HepG2 (cell line): ENCODE measurements around the gene DGKG. TPM values are rescaled to one million over a fixed set of nuclear protein-coding genes. Genes with fewer than 3 reads are reported as not detected.

Experiments
- CBX2 ChIP-seq, 2 experiments: fragments of 200-600 bp in 1 of 2; sonication (generic); formaldehyde crosslinking in 1 of 2; IDR thresholded peaks; 2 replicates each; pipeline versions ENCODE4 v1.7.0 to v1.8.1; 2018 to 2022; ENCODE audit warnings: low read depth in 2 of 2, low read length in 1 of 2, mild to moderate bottlenecking in 1 of 2, missing genetic modification reagents in 1 of 2
- CC2D1A ChIP-seq: sonication (generic); formaldehyde crosslinking; IDR thresholded peaks from 2 replicates; pipeline ENCODE4 v1.8.1; 2023; ENCODE audit warnings: mild to moderate bottlenecking, missing genetic modification reagents
- HDAC1 ChIP-seq: sonication (generic); formaldehyde crosslinking; IDR thresholded peaks from 2 replicates; pipeline ENCODE4 v1.5.1; 2020; ENCODE audit warnings: mild to moderate bottlenecking, missing genetic modification reagents
- HDAC6 ChIP-seq: fragments of 200-600 bp; sonication (generic); IDR thresholded peaks from 2 replicates; pipeline ENCODE4 v1.7.0; 2017; ENCODE audit warnings: mild to moderate bottlenecking, antibody characterized with exemption, low read length, low read depth
- HES4 ChIP-seq: sonication (generic); formaldehyde crosslinking; IDR thresholded peaks from 2 replicates; pipeline ENCODE4 v1.9.0; 2021; ENCODE audit warnings: mild to moderate bottlenecking, missing genetic modification reagents, borderline replicate concordance
- HNRNPLL ChIP-seq: fragments of 200-400 bp; formaldehyde crosslinking; IDR thresholded peaks from 2 replicates; pipeline ENCODE4 v1.6.1; 2017; ENCODE audit warnings: mild to moderate bottlenecking, low read depth, low read length; ENCODE audit not compliant: poor library complexity, severe bottlenecking
- PPARG ChIP-seq: conservative IDR thresholded peaks from 2 replicates; pipeline ENCODE4 v1.6.1; 2016; ENCODE audit warnings: missing biosample characterization, missing genetic modification reagents
- RFX5 ChIP-seq: IDR thresholded peaks from 2 replicates; pipeline ENCODE4 v1.6.1; 2011; ENCODE audit warnings: low read depth, low read length, improper control_type of control experiment
- U2AF1 ChIP-seq: fragments of 200-400 bp; formaldehyde crosslinking; optimal IDR thresholded peaks from 2 replicates; pipeline ENCODE3; 2017; ENCODE audit warnings: mild to moderate bottlenecking, low read depth, low read length
- ZNF205 ChIP-seq: IDR thresholded peaks from 2 replicates; pipeline ENCODE4 v1.6.1; 2018; ENCODE audit warnings: missing biosample characterization, missing genetic modification reagents
- ZNF235 ChIP-seq: sonication (generic); formaldehyde crosslinking; IDR thresholded peaks from 2 replicates; pipeline ENCODE4 v1.8.1; 2023; ENCODE audit warnings: mild to moderate bottlenecking, missing genetic modification reagents, borderline replicate concordance
- ZNF264 ChIP-seq: sonication (generic); formaldehyde crosslinking; IDR thresholded peaks from 2 replicates; pipeline ENCODE4 v1.4.0; 2020; ENCODE audit warnings: missing genetic modification reagents
- ZNF30 ChIP-seq: sonication (generic); formaldehyde crosslinking; IDR thresholded peaks from 2 replicates; pipeline ENCODE4 v1.5.0; 2020; ENCODE audit warnings: mild to moderate bottlenecking, missing genetic modification reagents
- ZNF382 ChIP-seq: sonication (generic); formaldehyde crosslinking; IDR thresholded peaks from 2 replicates; pipeline ENCODE4 v1.5.0; 2020; ENCODE audit warnings: missing genetic modification reagents, mild to moderate bottlenecking, borderline replicate concordance
- ZNF766 ChIP-seq: sonication (generic); formaldehyde crosslinking; IDR thresholded peaks from 2 replicates; pipeline ENCODE4 v1.5.0; 2020; ENCODE audit warnings: missing genetic modification reagents, borderline replicate concordance
- ZSCAN20 ChIP-seq: sonication (generic); formaldehyde crosslinking; IDR thresholded peaks from 2 replicates; pipeline ENCODE4 v1.4.0; 2020; ENCODE audit warnings: missing genetic modification reagents, mild to moderate bottlenecking, borderline replicate concordance
- polyA plus RNA-seq, 8 experiments: library from polyadenylated mRNA; depleted of rRNA in 3 of 8; stranded (reverse) in 7 of 8; unstranded in 1 of 8; fragments of >200 nt; fragmentation: Illumina TruSeq in 4 of 8; extraction: Trizol in 4 of 8; gene quantifications; 2 replicates each; pipeline versions ENCODE4 v1.2.1 to v1.2.3, GENCODE V29; 2011 to 2016; ENCODE audit warnings: low read depth in 4 of 8, missing spikeins in 1 of 8, mixed read lengths in 1 of 8; ENCODE audit not compliant: insufficient read depth in 1 of 8
- total RNA-seq, 5 experiments: library from RNA; depleted of rRNA; stranded (reverse); fragments of >200 nt; fragmentation: Illumina TruSeq; extraction: Trizol; gene quantifications; 2 replicates each; pipeline ENCODE4 v1.2.3, GENCODE V29; 2016; ENCODE audit warnings: low read depth in 1 of 5
- TF ChIP-seq, protein P1 (sequence below): sonication (generic); formaldehyde crosslinking; IDR thresholded peaks from 2 replicates; pipeline ENCODE4 v1.5.1; 2020; ENCODE audit warnings: mild to moderate bottlenecking, missing genetic modification reagents, moderate library complexity
- TF ChIP-seq, protein P2 (sequence below): sonication (generic); formaldehyde crosslinking; IDR thresholded peaks from 2 replicates; pipeline ENCODE4 v1.9.0; 2022; ENCODE audit warnings: missing genetic modification reagents, mild to moderate bottlenecking, borderline replicate concordance
- TF ChIP-seq, protein P3 (sequence below): sonication (generic); formaldehyde crosslinking; IDR thresholded peaks from 2 replicates; pipeline ENCODE4 v1.5.0; 2020; ENCODE audit warnings: missing genetic modification reagents
- TF ChIP-seq, protein P4 (sequence below): sonication (generic); formaldehyde crosslinking; IDR thresholded peaks from 2 replicates; pipeline ENCODE4 v1.4.0; 2020; ENCODE audit warnings: missing genetic modification reagents
- TF ChIP-seq, protein P5 (sequence below): sonication (generic); formaldehyde crosslinking; IDR thresholded peaks from 2 replicates; pipeline ENCODE4 v1.4.0; 2020; ENCODE audit warnings: missing genetic modification reagents, mild to moderate bottlenecking, borderline replicate concordance

The DGKG gene
- total and polyA plus RNA-seq, 2 of the 13 experiments (the other 11 are each of a cell fraction or from before 2014, with no cell fraction given), result 3.8 to 6.2 TPM

DNA sequence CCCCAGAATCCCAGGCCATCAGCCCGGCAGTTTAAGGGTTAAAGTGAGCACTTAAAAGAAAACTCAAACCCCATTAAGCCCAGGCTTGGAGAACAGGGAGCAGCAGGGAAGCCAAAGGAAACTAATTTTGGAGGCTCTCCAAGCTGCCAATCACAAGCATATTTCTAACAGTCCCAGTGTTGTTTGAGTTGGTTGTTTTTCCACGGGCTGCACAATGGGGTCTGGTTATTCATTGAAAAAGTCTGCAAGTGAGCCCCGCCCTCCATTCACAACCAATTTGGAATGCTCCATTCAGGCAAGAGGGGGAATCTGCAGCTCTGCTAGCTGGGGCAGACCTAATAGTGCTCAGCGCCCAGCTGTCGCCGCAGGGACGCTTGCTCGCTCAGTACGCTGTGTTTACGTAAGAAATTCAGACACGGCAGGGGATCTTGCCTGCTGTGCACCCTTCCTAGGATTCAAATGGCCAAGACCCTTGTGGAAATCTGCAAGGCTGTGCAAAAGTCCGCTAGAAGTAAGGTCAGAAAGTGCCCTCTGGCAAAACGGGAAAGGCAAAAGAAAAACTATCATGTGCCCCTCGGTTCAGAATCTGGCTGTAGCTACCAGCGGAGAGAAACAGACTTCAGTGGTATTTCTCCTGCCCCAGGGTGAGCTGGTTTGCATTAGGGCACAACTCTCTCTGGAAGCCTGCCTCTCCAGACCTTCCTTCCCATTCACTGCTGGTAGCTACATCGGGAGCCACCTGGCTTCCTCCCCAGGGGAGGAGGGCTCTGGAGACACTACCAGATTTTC, 264.2 kb downstream of the DGKG start (continued):
- TF ChIP-seq ZNF30 (CRISPR knock-in tag) (no peak), ZNF382 (CRISPR knock-in tag) (no peak), HES4 (CRISPR knock-in tag) (no peak), ZNF264 (CRISPR knock-in tag) (peak; percentile 57; the same call in 1 of the 2 replicates), HDAC6 (no peak), CBX2 (IDR thresholded peaks at IDR 0.05; ENCODE audit: low read depth, low read length) (no peak), CBX2 (CRISPR knock-in tag; IDR thresholded peaks at IDR 0.05; ENCODE audit: low read depth) (no peak), RFX5 (no peak), ZNF766 (CRISPR knock-in tag) (peak; percentile 24; the same call in 1 of the 2 replicates), HNRNPLL (peak; percentile 72), ZSCAN20 (CRISPR knock-in tag) (0 out of 2 replicates have a peak, but pooled peaks have one; percentile 26), ZNF235 (CRISPR knock-in tag) (no peak), CC2D1A (CRISPR knock-in tag) (peak; percentile 75; the same call in 1 of the 2 replicates), PPARG (no peak), ZNF205 (CRISPR knock-in tag) (0 out of 2 replicates have a peak, but pooled peaks have one; percentile 32), HDAC1 (CRISPR knock-in tag) (peak; percentile 73), U2AF1 (no peak)
- TF ChIP-seq, protein P1, sequence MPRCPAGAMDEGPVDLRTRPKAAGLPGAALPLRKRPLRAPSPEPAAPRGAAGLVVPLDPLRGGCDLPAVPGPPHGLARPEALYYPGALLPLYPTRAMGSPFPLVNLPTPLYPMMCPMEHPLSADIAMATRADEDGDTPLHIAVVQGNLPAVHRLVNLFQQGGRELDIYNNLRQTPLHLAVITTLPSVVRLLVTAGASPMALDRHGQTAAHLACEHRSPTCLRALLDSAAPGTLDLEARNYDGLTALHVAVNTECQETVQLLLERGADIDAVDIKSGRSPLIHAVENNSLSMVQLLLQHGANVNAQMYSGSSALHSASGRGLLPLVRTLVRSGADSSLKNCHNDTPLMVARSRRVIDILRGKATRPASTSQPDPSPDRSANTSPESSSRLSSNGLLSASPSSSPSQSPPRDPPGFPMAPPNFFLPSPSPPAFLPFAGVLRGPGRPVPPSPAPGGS (CRISPR knock-in tag), result no peak; the same call in 1 of the 2 replicates
- TF ChIP-seq, protein P2, sequence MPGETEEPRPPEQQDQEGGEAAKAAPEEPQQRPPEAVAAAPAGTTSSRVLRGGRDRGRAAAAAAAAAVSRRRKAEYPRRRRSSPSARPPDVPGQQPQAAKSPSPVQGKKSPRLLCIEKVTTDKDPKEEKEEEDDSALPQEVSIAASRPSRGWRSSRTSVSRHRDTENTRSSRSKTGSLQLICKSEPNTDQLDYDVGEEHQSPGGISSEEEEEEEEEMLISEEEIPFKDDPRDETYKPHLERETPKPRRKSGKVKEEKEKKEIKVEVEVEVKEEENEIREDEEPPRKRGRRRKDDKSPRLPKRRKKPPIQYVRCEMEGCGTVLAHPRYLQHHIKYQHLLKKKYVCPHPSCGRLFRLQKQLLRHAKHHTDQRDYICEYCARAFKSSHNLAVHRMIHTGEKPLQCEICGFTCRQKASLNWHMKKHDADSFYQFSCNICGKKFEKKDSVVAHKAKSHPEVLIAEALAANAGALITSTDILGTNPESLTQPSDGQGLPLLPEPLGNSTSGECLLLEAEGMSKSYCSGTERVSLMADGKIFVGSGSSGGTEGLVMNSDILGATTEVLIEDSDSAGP, result peak; percentile 94
- TF ChIP-seq, protein P3, sequence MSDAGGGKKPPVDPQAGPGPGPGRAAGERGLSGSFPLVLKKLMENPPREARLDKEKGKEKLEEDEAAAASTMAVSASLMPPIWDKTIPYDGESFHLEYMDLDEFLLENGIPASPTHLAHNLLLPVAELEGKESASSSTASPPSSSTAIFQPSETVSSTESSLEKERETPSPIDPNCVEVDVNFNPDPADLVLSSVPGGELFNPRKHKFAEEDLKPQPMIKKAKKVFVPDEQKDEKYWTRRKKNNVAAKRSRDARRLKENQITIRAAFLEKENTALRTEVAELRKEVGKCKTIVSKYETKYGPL (CRISPR knock-in tag), result no peak; the same call in 1 of the 2 replicates
- TF ChIP-seq, protein P4, sequence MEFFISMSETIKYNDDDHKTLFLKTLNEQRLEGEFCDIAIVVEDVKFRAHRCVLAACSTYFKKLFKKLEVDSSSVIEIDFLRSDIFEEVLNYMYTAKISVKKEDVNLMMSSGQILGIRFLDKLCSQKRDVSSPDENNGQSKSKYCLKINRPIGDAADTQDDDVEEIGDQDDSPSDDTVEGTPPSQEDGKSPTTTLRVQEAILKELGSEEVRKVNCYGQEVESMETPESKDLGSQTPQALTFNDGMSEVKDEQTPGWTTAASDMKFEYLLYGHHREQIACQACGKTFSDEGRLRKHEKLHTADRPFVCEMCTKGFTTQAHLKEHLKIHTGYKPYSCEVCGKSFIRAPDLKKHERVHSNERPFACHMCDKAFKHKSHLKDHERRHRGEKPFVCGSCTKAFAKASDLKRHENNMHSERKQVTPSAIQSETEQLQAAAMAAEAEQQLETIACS (CRISPR knock-in tag), result no peak
- TF ChIP-seq, protein P5, sequence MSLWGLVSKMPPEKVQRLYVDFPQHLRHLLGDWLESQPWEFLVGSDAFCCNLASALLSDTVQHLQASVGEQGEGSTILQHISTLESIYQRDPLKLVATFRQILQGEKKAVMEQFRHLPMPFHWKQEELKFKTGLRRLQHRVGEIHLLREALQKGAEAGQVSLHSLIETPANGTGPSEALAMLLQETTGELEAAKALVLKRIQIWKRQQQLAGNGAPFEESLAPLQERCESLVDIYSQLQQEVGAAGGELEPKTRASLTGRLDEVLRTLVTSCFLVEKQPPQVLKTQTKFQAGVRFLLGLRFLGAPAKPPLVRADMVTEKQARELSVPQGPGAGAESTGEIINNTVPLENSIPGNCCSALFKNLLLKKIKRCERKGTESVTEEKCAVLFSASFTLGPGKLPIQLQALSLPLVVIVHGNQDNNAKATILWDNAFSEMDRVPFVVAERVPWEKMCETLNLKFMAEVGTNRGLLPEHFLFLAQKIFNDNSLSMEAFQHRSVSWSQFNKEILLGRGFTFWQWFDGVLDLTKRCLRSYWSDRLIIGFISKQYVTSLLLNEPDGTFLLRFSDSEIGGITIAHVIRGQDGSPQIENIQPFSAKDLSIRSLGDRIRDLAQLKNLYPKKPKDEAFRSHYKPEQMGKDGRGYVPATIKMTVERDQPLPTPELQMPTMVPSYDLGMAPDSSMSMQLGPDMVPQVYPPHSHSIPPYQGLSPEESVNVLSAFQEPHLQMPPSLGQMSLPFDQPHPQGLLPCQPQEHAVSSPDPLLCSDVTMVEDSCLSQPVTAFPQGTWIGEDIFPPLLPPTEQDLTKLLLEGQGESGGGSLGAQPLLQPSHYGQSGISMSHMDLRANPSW (CRISPR knock-in tag), result peak; percentile 93
